Amygdala (tissue), 56 donors: ENCODE results near the gene SEPTIN8.

Source experiments
- DNase-seq, 56 donors: peaks; one replicate each; lab custom pipeline; 2025; lab: John Stamatoyannopoulos, UW

The SEPTIN8 gene

DNA sequence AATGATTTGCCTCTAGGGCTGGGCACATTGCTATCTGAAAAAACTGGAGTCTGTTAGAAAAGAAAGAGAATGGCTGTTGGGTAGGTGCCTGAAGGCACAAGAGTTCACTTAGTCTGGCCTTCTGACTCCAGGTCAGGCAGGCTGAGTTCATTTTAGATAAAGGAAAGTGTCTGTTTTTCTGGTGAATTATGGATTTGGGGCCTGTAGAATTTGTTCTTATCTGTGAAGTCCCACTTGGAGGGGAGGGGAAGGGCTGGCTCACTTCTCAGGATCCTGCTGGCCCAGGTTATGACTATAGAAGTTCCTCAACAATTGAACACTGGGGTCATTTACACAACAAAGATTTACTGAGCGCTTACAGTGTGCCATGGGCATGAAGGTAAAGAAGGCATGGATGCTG, 11.5 kb upstream of the SEPTIN8 start:
- DNase-seq = no peak

DNA sequence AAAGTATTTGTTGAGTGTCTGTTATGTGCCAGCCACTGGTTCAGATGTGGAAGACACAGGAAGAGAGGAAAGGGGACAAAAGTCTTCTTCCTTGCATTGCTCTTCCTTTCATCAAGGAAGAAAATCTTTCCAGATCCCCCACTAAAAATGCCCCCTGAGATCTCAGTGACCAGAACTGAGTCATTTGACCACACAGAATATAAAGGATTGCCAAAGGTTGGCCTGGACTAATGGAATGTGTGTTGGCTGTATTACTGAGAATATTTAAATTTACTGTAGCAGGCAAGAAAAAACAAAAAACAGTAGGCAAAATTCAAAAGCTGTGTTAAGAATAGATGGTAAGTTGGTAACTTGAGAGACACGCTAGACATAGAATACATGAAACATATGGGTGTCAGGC, 10.0 kb upstream of the SEPTIN8 start:
- DNase-seq = no peak

DNA sequence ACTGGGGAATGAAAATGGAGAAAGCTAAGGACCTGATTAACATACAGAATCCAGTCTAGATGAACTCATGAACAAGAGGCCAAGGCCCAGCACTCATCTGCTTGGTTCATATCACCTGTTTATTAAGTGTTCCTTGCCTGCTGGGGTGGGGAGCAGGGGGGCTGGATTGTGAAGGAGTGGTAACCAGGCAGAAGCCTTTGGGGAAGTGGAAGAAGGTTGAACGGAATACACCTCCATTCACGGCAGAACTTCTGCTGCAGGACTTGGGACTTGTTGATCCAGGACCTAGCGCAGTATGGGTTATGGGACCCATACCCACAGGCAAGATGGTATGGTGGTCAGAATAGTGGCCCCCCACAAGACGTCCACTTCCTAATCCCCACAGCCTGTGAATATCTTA, 8.8 kb upstream of the SEPTIN8 start:
- DNase-seq = no peak

DNA sequence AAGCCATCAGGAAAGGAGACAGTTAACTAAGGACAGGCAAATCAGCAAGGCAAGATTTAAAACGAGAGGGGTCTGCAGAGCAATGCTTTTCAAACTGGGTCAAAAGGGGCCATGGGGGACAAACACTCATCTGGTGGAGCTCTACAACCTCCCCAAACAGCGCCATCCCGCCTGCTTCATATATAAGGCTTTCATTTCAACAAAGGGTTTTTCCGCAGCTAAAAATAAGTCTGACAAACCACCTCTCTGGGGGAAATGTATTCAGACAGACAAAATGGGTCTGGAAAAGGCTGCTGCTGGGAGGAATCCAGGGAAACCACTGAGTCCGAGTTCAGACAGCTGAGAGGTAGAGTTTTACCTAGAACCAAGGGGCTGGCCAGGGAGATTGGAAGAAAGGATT, 8.3 kb upstream of the SEPTIN8 start:
- DNase-seq = no peak

DNA sequence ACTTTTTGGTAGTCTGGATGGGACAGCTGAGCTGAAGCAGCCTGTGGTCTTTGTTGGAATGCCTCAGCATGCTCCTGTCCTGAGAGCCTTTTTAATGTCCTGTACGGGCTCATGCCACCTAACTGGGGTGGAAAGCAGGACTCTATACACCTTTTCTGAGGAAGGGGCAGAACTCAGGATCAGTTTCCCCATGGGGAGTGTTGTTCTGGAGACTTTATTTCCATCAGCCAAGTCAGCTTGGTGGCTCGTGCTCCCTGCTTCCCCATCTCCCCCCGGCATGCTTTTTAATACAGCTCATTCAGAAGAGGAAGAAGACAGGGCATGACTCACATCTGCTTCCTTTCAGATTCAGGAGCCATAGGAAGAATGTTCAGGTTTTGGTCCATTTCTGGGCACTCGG, 5.1 kb upstream of the SEPTIN8 start:
- DNase-seq = peak in 3 of 56 donors; percentile 21 to 41 (median 24)

DNA sequence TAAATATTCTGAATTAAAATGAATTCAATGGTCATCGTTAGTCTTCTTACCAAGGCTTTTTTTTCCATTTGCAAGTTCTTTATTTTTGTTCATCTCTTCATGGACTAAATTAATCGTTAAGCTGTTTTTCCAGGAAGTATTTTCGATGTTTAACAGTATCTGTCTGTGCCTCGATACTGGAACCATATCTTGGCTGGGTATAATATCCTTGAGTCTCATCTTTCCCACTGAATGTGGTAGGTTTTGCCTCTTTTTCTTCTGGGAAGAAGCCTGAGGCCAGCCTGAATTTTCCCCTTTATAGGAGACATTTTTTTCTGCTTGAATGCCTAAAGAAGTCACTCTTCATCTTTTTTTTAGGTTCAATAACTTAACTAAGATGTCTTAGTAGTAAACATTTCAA, 4.0 kb upstream of the SEPTIN8 start:
- no peak for DNase-seq

DNA sequence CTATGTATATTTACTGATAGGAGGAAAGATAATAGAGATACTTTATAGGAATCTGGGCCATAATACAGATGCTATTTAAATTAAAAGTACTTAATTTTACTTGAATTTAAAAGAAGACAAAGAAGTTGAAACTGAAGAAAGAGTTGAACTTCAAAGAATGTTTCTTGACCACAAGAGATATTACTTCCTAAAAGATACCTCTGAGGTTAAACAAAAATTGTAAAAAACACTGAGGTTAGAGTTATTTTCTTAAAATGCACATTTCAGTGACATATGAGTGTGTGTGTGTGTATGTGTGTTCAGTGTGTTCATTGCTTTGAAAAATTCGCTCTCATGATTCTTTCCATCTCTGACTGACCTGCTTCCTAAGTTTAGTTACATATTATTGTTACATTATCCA, 3.5 kb upstream of the SEPTIN8 start:
- no peak for DNase-seq

DNA sequence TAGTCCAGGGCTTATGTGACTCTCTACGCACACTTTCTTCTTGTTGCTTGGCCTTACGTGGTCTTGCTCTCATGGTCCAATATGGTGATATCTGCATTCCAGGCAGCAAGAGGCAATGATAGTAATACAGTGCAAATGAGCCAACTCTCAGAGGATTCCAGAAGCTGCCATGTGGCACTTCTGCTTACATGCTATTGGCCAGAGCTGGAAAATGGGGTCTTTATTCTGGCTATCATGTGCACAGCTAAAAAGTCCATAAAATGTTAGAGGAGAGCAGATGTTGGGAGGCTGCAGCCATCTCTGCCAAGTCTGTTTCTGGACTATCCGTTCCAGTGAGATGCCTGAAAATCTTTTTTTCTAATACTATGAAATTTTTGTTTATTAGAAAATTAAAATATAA, 2.9 kb upstream of the SEPTIN8 start:
- DNase-seq = peak in 39 of 56 donors; percentile 17 to 90 (median 60)

DNA sequence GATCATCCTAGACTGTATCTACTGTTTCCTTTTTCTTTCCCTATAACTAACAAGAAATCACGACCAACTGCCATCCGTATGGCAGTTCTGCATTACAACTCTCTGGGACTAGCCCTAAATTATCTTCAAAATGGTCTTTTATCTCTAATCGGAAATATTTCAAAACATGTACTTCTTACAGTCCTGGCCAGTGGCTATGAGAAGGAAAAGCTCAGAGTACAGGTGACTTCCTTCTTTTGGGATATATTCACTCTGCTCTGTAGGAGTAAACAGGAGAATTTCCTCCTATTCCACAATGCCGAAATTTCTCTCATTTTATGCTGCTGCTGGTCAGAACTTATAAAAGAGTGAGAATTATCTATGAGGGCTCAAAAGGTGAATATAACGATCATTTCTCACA, 1.8 kb upstream of the SEPTIN8 start:
- no peak for DNase-seq

DNA sequence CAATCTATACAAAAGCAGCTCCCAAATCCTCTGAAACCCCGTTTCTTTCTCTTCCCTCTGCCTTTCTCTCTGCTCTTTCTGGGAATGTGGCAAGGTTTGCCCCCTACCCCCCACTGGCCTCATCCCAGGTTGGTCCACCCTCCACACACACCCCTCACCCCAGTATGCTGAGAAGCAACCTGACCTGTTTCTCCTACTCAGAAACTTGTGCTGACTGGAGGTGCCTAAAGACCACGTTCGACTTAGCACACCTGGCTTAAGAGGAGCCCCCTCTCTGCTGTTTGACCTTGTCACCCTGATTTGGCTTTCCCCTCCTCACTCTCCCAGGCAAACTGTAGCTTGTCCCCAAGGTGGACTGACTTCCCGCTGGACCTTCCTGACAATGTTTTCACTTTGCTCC, 1.1 kb upstream of the SEPTIN8 start:
- peak in 1 of 56 donors; percentile 55 for DNase-seq

DNA sequence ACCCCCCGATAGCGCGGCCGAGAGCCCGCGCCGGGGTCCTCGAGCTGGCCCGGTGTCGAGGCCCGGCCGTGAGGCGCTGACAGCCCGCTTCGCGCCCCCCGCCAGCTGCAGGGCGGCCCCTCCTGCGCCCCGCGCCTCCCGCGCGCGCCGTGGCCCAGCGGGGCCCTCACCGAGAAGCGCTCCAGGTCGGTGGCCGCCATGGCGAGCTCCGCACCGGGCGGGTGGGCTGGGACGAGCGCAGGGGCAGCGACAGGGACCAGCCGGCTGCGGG, 166 bp downstream of the SEPTIN8 start:
- no peak for DNase-seq

DNA sequence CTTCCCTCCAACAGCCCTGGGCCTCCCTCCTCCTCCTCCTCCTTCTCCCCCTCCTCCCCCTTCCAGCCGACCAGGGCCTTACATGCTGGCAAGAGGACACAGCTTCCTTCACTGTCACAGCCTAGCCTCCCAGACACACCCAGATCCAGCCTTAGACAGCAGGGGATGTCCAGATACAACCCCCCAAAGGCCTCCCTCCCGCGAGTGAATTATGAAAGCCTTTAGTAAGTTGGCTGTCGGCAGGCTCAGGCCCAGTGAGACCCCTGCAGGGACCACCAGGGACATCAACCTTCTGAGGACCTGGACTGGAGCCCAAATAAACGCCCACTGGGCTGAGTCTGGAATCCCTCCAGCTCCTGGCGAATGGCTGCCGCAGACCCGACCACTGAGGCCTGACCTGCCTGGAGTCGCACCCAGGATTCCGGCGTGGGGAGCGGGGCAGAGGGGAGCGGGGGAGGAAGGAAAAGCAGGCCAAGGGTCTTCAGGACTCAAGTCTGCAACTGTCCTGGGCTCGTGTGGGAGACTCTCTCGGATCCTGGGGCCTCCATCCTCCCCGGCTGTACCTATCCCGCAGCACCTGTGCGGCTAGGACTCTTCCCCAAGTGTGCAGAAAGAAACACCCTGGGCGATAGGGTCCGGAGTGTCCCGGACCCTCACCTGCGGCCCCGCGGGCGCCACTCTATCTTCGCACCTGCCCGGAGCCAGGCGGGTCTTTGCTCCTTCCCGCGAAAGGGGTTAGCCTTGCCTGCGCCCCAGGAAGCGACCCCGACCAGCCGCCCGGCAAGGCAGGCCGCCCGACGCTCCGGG, 705 bp downstream of the SEPTIN8 start:
- DNase-seq = peak in 38 of 56 donors; percentile 32 to 87 (median 58)

DNA sequence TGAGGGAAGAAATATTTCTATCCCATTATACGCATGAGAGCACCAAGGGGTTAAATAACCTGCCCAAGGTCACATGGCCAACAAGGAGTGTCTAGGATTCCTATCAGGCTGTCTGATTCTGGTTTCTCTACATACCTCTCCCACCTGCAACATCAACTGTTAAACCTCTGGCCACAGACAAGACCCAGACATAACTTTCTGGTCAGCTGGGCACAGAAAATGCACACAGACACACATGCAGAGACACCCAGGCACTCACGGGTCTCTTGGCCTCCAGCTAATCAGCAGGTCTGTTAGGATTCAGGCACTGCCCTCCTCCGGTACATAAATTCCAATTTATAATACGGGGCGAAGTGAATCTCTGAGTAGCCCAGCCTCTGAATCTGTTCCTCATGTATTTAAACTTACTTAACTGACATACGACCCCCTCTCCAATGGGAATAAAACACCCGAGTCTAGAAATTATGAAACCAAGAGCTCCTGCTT, 1.5 kb downstream of the SEPTIN8 start:
- peak in 3 of 56 donors; percentile 9 to 31 (median 24) for DNase-seq

DNA sequence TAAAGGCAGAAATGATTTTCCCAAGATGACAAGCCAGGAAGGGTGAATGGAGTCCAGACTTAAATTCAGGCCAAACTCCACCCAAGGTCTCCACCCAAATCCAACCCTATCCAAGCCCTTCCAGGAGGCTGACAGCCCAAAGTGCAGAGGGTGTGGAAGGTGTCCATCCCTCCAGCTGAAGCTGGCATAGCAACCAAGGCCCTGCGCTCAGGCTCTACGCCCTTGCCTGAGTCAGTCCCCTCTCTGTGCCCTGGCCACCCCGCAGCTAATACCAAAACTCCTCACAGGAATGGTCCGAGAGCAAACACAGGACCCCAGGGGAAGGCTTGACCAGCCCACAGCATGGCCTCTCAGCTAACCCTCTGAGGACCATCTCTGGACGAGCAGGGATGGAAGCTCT, 2.1 kb downstream of the SEPTIN8 start:
- no peak for DNase-seq

DNA sequence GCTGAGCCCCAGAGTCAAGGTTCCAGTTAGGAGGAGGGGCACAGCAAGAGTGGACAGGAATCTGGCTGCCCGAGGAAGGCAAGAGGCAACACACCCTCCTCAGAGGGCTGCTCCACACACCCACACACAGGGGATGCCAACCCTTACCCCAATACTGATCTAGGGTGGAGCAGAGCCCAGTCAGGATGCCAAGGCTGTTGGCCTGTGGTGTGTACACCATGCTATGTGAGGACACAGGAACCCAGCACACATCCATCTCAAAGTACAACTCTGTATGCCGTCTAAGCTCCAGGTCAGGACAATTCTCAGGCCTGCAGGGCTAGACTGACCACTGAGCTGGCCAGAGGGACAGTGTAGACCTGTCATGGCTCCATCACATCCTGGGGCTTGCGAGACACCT, 2.6 kb downstream of the SEPTIN8 start:
- DNase-seq = peak in 3 of 56 donors; percentile 31 to 52 (median 40)

DNA sequence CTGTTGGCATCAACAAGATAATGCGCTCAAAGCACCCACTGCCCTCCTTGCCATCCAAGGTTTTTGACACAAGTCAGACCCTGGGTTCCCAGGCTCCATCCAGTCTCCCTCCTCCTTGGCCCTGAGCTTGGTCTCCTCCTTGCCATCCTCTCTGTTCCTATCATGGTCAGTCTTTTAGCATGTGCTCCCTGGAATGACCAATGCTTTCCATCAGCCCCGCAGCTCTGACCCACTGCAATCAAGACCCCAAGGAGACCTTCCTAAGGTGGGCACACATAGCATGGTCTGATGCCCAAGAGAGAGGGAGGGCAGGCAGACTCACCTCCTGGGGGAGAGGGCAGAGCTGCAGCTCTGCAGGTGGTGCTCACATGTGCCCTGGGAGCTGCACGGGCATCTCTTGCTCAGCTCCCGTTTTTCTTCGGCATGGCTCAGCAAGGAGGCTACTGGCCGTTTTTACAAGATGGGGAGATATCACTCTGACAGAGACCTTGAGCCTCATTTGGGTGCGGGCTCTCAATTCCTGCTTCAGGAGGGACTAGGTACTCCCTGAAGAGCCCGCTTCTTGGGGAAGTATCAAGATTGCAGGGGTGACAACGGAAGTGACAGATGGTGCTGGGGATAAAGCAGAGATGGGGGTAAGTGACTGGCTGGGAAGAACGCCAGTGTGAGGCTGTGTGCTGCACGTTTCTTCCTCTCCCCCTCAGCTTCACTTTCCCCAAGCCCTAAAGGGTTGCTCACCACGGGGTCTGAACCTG, 3.3 kb downstream of the SEPTIN8 start:
- peak in 4 of 56 donors; percentile 20 to 52 (median 37) for DNase-seq

DNA sequence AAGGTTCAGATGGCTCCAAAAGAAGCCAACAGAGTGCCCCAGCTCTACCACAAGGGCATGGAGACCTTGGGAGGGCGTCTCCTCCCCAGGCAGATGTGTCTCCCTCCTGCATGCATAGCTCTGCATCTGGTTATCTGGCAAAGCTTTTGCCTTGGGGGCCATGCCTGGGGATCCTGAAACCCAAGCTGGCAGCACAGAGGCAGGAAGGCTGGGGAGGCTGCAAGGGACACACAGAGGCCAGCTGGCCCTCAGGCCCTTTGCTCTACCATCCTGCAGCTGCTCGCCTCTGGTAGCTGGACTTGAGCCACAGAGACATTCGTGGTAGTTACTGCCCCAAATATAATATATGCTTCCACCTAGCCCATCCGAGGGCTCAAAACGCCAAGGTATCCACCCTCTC, 3.9 kb downstream of the SEPTIN8 start:
- peak in 8 of 56 donors; percentile 13 to 40 (median 24) for DNase-seq

DNA sequence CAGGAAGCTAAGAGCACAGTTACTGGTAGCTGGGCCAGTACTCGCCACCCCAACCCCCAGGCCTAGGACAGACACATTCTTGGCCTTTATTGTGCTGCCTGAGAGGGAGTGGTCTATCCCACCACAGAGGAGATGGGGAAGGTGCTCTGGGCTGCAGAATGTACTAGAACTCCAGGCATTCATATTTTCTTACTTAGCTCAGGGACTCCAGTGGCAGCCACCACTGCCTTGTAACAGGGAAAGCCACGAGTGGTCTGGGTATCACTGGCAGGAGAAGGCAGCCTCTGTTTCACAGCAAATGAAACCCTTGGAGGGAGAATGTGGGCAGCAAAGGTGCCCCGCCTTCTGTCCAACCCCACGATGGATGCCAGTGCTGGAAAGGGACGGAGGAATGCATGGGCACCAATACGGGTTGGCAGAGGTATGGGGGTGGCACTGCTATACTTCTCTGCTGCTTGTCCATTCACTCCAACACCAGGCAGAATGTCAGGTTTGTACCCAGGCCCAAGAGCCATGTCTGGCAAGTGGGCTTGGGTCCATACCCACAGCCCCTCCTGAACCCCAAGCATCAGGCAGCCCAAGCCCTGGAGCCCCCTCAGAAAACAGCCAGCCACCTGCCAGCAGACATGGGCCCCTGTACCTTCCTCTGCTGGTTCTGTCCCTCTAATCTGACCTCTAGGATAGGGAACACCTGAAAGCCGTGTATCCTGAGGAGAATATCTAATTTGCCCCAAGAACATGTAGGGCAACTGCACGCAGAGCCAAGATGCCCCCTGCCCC, 4.6 kb downstream of the SEPTIN8 start:
- peak in 4 of 56 donors; percentile 19 to 37 (median 32) for DNase-seq

DNA sequence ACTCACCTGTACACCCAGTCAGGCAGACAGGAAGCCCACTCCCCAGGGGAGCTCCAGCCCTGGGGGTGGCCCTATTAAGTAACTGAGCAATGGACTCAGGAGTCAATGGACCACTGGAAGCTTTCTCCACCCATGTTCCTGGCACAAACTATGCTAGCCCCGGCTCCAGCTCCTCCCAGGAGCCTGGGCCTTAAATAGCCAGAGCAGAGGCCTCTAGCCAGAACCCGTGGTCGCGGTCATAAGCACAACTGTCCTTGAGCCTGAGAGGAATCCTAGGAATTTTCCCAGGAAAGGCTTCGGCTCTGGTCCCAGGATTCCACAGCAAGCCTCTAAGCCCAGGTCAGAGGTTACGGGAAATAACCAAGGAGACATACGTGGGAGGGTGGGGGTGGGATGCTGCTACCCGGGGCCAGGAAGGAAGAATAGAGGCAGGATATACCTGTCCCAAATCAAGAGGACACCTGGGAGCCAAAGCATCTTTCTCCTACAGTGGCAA, 5.5 kb downstream of the SEPTIN8 start:
- DNase-seq = peak in 1 of 56 donors; percentile 19

DNA sequence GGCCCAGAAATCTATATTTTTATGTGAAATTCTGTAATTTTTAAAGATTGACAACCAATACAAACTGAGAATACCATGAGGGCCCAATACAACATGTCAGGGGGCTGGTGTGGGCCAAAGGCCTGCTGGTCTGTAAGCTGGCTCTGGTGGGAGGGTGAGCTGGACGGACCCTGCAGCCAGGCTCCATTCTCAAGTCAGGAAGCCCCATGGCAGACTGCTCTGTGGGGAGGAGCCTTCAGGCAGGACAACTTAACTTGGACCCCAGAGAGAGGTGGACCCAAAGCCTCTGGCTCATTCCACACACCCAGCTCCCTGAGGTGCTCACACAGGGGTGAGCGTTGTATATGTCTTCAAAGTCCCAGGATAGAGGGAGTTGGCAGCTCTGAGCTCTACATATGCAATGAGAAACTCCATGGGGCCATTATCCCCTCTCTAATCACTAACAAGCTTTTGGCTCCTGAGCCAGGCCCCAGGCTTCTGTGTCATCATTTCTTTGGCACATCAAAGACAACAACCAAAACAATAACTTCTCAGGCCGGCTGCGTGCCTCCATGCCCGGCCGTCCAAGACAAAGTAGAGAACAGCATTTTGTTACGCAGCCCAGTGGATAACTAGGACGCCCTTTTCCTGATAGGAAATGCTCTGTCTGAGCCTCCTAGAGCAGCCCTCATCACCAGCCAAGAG, 6.4 kb downstream of the SEPTIN8 start:
- peak in 13 of 56 donors; percentile 22 to 61 (median 29) for DNase-seq
